Islet precursor cell (in vitro differentiated cells): Measurements from ENCODE around the gene MYADM.
"Not testable (repeated sequence)": the region's sequence is repeated elsewhere in the genome, so short reads cannot be mapped to it uniquely, and the experiment has no call there.

Experiments used
- DNase-seq: peaks from one replicate; pipeline ENCODE4 v3.0.0-alpha.2; 2018

Gene MYADM

DNA sequence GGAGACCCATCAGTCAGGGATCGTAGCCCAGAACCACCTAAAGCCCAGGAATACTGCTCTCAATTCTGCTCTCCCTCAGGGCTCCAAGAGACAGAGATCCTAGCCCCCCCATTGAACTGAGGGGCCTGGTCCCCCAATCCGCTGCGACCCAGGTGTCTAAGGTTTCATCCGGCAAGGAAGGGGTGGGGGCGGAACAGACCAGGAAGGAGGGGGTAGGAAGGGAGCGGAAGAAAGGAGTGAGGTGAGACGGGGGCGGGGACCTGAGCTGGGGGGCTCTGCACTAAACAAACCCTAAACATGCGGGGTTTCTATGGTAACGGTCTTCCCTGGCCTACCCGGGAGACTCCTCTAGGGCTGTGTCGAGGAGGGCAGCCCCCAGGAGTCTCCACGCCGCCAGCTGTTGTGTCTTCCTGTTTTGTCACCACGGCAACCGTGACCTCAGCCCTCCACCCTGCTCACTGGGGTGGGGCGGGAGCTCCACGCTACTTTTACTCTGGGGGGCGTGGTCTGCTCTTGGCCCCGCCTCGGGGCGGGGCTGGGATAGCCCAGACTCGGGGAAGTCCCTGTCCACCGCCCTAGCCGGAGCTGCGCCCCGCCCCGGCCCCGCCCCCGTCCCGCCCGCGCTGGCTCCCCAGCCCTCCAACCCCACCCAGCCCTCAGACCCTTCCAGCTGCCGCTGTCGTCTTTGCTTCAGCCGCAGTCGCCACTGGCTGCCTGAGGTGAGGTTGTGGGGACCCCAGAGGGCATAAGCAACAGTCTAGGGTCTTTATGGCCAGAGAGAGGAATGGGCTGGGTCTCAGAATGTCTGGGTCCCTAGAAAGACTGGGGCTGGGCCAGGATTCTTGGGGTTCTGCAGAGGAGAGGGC lies at the start of gene MYADM:
TSS of gene MYADM (plus strand) at position 659 of the 866 bp plus-strand sequence. CDS start 5,647 bp downstream, outside the sequence.
- DNase-seq: peak; percentile 100

- no peak for DNase-seq
These were observed 48.9 kb upstream of the MYADM start for GRCh38 chr19:53818756-53819155.

- no peak for DNase-seq
These were observed 47.8 kb upstream of the MYADM start for GRCh38 chr19:53819861-53820260.

GRCh38 chr19:53823380-53824120 lies 44.1 kb upstream of the MYADM start:
- DNase-seq: peak; percentile 62

GRCh38 chr19:53824134-53824611 lies 43.5 kb upstream of the MYADM start, which contains the start of gene NLRP12:
TSS of gene NLRP12 (minus strand) at chr19:53824314. CDS start at chr19:53824174, 140 bp downstream.
- no peak for DNase-seq

DNA sequence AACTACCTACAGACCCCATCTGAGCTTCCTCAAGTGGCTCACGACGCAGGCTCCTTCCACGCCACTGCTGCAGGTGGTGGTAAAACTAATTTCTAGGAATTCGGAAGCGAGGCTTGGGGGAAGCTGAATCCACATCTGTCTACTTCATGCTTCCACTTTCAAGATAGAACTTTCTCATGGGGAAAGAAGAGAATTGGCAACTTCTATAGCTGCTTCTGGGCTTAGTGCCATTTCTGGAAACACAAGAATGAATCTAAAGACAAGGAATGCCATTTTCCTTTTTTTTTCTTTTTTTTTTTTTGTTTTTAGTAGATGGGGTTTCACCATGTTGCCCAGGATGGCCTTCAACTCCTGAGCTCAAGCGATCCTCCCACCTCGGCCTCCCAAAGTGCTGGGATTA lies 40.8 kb upstream of the MYADM start:
- DNase-seq: no peak

DNA sequence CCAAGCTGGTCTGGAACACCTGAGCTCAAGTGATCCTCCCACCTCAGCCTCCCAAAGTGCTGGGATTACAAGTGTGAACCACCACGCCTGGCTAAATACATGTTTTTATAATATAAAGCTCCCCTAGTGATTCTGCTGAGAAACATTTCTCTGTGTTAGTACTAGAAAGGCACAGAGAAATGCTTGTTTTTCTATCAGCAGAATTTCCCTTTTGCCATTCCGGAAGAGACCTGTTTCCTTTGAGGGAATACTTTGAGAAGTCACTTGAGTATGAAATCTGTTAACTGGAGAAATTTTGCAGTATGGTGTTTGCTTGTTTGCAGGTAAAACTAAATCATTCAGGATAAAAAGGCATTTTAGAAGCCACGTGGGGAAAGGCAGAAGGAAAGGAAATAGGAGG lies 39.2 kb upstream of the MYADM start:
- no peak for DNase-seq

DNA sequence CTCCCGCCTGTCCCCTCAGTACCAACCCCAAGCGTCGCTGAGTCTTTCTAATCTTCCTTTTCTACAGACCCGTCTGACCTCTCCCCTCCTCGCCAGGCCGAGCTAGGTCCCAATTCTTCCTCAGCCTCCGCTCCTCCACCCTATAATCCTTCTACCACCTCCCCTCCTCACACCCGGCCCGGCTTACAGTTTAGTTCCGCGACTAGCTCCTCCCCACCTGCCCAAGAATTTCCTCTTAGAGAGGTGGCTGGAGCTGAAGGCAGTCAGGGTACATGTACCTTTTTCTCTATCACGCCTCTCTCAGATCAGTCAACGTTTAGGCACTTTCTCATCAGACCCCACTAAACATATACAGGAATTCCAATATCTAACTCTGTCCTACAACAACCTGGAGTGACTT lies 34.8 kb upstream of the MYADM start:
- DNase-seq: peak; percentile 58

DNA sequence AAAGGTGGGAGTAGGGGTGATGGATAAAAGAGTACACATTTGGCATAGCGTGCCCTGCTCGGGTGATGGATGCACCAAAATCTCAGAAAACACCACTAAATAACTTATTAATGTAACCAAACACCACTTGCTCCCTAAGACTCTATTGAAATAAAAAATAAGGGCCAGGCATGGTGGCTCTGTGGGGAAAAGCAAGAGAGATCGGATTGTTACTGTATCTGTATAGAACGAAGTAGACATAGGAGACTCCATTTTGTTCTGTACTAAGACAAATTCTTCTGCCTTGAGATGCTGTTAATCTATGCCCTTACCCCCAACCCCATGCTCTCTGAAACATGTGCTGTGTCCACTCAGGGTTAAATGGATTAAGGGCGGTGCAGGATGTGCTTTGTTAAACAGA lies 29.2 kb upstream of the MYADM start:
- DNase-seq: not testable (repeated sequence)

DNA sequence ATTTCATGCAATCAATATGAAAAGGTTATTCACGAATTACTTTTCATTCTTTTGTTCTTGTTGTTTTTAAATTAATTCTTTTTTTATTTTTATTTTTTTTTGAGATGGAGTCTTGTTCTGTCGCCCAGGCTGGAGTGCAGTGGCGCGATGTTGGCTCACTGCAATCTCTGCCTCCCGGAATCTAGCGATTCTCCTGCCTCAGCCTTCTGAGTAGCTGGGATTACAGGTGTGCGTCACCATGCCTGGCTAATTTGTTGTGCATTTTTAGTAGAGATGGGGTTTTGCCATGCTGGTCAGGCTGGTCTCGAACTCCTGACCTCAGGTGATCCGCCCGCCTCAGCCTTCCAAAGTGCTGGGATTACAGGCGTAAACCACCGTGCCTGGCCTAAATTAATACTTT lies 27.4 kb upstream of the MYADM start:
- not testable (repeated sequence) for DNase-seq

GRCh38 chr19:53840914-53841313 lies 26.8 kb upstream of the MYADM start:
- not testable (repeated sequence) for DNase-seq

DNA sequence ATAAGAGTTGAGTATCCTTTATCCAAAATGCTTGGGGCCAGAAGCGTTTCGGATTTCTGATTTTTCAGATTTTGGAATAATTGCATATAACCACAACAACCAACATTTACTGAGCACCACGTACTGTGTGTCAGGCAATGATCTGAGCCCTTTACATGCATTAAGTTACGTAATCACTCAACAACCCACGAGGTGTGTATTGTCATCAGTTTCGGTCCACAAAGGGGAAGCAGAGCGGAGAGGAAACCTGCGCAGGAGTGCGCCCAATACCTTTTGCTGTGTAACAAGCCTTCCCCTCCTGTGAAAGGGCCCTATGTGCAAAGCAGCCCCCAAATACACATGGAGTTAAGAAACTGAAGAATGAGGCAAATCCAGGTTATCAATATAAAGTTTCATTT lies 22.8 kb upstream of the MYADM start:
- no peak for DNase-seq

DNA sequence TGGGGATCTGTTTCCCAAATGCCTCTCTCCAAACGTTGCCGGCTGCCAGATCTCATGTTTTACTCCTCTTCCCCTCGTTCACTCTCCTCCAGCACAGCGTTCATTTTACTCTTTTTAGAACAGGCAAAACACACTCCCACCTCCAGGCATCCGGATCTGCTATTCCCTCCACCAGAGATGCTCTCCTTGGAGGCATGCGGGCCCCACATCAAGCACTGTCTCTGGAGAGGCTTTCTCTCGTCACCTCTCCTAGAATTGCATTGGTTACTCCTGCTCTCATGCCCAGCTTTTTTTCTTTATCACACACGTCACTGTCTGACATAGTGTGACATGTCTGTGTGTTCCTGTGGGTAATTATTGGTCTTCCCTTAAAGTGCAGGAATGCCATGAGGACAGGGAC lies 20.1 kb upstream of the MYADM start:
- no peak for DNase-seq

- no peak for DNase-seq
These were observed 18.4 kb upstream of the MYADM start for GRCh38 chr19:53849237-53849676.

GRCh38 chr19:53853707-53854106 lies 14.0 kb upstream of the MYADM start:
- DNase-seq: no peak

DNA sequence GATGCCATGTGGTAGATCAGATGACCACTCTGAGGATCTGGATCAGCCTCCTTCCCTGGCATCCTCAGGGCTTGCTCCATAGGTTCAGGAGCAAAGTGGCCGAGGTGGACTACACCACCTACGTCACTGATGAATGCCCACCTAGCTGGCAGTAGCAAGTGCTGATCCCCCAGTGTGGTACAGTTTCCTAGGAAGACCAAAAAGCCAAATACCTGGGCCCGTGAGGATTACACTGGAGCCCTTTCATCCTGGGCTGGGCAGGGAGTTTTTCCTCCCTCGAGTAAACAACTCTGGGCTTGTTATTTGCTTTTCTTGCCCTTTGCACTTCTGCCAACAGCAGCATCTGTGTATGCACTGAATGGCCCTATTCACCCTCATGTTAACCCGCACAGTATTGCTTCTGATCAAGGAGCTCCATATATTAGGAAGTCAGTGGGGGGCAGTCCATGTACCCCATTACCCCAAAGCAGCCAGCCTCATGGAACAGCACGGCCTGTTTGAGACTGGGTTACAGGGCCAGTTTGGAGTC lies 3.3 kb upstream of the MYADM start:
- no peak for DNase-seq

DNA sequence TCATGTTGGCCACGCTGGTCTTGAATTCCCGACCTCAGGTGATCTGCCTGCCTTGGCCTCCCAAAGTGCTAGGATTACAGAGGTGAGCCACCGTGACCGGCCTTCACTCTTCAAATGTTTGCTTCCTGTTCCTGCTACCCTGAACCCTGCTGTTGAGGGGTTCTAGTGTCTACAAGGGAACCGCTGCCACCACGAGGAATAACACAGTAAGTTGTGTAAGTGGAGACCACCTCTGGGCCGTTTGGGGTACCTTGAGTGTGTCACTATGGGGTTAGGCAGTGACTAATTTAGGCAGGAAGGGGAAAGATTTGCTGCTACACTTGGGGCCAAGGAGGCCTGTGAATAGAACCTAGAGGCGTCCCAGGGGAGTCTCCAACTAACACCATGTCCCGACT lies 2.2 kb upstream of the MYADM start:
- no peak for DNase-seq

DNA sequence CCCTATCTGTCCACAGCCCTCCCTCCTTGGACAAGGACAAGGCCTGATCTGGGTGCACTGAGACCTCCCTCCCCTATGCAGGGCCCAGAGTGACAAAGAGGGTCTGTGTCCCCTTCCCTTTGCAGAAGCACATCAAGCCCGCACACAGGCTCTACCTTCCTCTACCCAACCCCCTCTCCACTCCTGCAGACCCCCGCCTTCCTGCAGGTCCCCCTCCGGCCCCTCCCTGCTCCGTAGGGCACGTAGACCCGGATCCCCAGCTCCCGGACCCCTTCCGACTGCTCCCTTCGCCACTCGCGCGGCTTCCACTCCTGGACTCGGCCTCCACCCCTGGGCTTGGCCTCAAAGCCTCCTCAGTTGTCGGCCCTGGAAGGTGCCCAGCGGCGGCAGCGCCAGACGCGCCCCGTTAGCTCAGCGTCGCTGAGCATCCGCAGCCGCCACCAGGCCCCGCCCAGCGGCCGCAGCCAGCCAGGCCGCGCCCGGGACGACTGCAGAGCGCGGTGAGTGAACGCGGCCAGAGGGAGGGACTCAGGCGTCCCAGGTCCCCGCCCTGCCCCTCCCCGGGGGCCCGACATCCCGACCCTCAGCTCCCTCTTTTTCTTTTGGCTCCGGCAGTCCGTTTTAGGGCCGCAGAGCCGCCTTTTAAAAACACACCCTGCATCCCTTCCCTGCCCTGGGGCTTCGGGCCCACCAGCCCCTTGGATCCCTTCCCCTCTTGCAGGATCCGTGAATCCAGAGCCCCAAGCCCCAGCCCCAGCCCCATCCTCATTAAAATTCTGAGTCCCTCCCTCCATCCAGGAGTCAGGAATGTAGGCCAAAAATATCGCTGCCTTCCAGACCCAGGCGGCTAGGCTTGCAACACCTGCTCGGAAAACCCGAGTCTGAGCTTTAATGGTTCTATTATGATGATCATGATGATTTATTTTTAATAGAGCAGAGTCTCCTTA lies 1.5 kb upstream of the MYADM start:
- DNase-seq: peak; percentile 81

DNA sequence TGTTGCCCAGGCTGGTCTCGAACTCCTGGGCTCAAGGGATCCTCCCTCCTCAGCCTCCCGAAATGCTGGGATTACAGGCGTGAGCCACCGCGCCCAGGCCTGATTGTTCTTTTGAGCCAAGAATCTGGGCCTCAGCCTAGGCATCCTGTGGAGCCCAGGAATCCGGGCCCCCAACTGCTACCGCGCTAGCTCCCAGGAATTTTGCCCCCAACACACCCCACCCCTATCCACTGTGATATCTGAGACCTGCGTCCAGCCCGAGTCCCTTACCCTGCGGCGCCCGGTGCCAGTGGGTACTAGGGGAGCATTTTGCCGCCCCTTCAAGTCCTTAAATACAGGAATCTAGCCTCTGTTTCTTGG lies 838 bp upstream of the MYADM start:
- DNase-seq: no peak

- DNase-seq: peak; percentile 67
These were observed 608 bp downstream of the MYADM start for GRCh38 chr19:53868091-53868891.
